Urinary bladder (tissue), 4 donors: ENCODE measurements around the gene CHCHD1. TPM values are rescaled to one million over a fixed set of nuclear protein-coding genes. Genes with fewer than 3 reads are reported as not detected.

Experiments
- DNase-seq: peaks from one replicate; pipeline ENCODE4 v3.0.0-alpha.2; 2015; ENCODE audit errors: extremely low spot score
- H3K27ac ChIP-seq: one replicate; pipeline ENCODE4 v1.5.1; 2013; ENCODE audit warnings: low read depth, mild to moderate bottlenecking, moderate library complexity
- H3K36me3 ChIP-seq: one replicate; pipeline ENCODE4 v1.6.1; 2013; ENCODE audit warnings: mild to moderate bottlenecking, moderate library complexity; ENCODE audit not compliant: insufficient read depth
- H3K4me1 ChIP-seq: one replicate; pipeline ENCODE4 v1.6.1; 2013; ENCODE audit warnings: mild to moderate bottlenecking, moderate library complexity; ENCODE audit not compliant: insufficient read depth
- H3K4me3 ChIP-seq: one replicate; pipeline ENCODE4 v1.5.1; 2013; ENCODE audit warnings: low read depth, low read length
- WGBS: extraction: QIAGEN DNeasy Blood & Tissue Kit; methylation state at CpG from one replicate; pipeline ENCODE4 v1.1.7; 2013; 5-methylcytosine and 5-hydroxymethylcytosine counted together
- polyA plus RNA-seq: library from polyadenylated mRNA; stranded (reverse); fragments of 200-250 nt; gene quantifications from one replicate; pipeline ENCODE4 v1.2.3, GENCODE V29; 2013
- total RNA-seq: library from RNA; depleted of rRNA; stranded (reverse); fragments of >200 nt; gene quantifications from one replicate; pipeline ENCODE4 v1.2.3, GENCODE V29; 2014
- donor health status: healthy with polysubstance abuse.
- donor health status: healthy.

CHCHD1 gene
- total and polyA plus RNA-seq, 2 donors = 17.0 to 46.9 TPM

DNA sequence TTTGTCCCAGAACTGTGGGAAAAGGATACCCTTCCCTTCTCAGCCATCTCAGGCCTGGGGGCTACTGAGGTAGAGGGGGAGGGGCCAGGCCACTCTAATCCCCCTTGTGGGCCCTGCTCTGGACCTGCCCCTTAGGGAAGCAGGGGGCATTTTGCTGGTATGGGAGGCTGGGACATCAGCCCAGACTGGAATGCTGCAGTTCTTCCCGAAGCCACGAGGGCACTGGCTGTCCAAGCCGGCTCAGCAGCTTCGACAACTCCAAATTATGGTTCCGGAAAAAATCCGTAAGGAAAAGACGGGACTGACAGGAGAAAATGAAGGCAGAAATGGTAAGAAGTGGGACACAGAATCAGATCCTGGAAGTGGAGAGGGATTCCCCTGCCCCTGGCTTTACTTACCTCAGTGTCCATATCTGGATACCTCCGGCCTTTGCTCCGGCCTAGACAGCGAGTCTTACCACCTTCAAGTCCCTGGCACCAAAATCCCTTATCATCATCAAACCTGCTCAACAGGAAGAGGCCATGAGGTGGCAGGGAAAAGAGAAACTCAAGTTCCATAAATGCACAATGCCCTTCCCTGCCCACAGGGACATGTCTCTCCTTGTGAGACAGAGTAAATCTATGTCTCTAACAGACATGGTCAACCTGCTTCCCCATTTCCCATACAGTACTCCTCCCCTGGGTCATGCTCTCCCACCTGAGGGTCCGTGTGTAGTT is 20.6 kb downstream of the CHCHD1 start:
- peaks cover 11% of the 10 kb centered on the region for H3K36me3 ChIP-seq
- DNase-seq = no peak
- no peaks in the 10 kb centered on the region for H3K4me1 ChIP-seq
- WGBS = 75% methylated on average over 11 of the region's 11 CpGs
- no peak overlapping the region for H3K4me3 ChIP-seq
- no peak overlapping the region for H3K27ac ChIP-seq

DNA sequence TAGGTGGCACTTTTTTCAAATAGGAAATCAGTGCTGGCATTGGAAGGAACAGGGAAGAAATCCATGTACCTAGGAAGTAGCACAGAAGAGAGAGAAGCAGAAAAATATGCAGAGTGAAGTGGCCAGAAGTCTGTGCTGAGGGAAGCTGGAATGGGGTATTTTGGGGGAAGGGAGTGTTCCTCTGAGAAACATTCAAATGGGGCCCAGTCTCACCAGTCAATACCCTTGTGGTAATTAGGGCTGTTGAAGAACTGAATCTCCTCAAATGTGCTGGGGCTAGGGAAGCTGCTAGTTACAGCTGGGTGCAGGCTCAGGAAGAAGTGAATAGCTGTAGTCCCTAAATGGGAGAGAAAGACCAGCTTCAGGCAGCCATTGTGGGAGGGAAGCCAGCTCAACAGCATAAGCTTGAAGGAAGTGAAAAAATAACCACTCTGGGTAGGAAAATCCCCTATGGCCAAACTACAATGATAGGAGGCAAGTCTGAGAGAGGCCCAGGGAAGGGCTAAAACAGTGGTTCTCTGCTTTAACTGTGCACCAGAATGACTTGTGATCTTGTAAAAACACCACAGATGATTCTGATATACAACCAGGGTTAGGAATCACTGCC is 21.9 kb downstream of the CHCHD1 start:
- H3K4me3 ChIP-seq = no peak overlapping the region
- no peak overlapping the region for H3K27ac ChIP-seq
- H3K4me1 ChIP-seq = no peaks in the 10 kb centered on the region
- peaks cover 11% of the 10 kb centered on the region for H3K36me3 ChIP-seq
- DNase-seq = no peak

DNA sequence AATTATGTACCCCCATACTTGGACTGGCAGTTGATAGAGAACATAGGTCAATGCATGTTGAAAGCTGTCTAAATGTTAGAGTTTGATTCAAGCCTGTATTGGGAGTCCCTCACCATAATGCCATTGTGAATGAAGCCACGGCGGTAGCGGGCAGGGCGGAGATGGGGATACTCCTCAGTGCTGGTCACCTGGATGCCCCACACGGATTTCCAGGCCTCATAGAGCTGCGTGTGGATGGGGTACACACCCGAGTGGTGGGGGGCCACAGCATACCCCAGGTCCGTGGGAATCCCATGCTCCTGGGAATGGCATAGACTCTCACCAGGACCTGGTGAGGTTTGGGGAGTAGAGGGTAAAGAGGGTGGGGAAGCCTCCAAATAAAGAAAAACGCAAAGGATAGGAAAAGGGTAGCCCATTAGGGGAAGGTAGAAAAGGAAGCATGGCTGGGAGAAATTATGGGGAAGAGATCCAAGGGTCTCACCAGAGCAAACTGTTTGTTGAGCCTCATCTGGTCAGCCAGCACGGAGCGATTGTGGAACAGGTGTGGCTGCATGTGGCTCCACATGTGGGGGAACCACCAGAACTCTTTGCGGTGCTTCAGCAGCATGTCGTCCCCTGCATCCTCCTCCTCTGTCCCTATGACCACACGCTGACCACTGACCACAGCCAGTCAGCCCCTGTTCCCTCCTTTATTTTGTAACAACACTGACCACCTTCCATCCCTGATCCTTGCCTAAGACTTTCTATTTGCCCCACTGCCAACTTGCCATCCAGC is 24.5 kb downstream of the CHCHD1 start:
- no peaks in the 10 kb centered on the region for H3K4me1 ChIP-seq
- 92% methylated on average over 14 of the region's 14 CpGs for WGBS
- H3K4me3 ChIP-seq = no peak overlapping the region
- peaks cover 11% of the 10 kb centered on the region for H3K36me3 ChIP-seq
- H3K27ac ChIP-seq = no peak overlapping the region
- DNase-seq = no peak

DNA sequence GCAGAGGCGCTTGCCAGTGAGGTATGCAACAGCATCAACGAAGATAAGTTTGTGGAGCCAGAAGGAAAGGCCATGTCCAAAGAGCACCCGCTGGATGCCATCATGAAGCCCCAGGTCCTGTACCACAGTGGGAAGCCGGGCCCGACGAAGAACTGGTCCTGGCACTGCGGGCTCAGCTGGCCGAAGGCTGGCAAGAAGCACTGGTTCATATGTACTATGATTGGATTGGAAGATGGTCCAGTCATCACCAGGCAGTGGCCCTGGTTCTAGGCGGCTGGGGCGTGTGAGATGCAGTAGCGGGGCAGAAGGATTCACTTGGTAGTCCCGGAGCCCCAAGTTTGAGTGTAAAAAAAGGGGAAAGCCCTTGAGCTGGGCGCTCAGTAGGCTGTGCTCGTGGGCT is 25.6 kb downstream of the CHCHD1 start:
- Histone ChIP-seq H3K4me1 (no peaks in the 10 kb centered on the region), H3K4me3 (no peak overlapping the region), H3K27ac (no peak overlapping the region), H3K36me3 (peaks cover 8% of the 10 kb centered on the region)
- 96% methylated on average over 14 of the region's 14 CpGs for WGBS
- no peak for DNase-seq

GRCh38 chr10:73808021-73808815 is 26.4 kb downstream of the CHCHD1 start:
- no peak overlapping the region for H3K27ac ChIP-seq
- no peak overlapping the region for H3K4me3 ChIP-seq
- H3K36me3 ChIP-seq = peaks cover 3% of the 10 kb centered on the region
- DNase-seq = no peak
- no peaks in the 10 kb centered on the region for H3K4me1 ChIP-seq
- 90% methylated on average over 16 of the region's 16 CpGs for WGBS

GRCh38 chr10:73809061-73809818 is 27.4 kb downstream of the CHCHD1 start:
- no peak overlapping the region for H3K27ac ChIP-seq
- no peak for DNase-seq
- no peaks in the 10 kb centered on the region for H3K36me3 ChIP-seq
- H3K4me3 ChIP-seq = no peak overlapping the region
- no peaks in the 10 kb centered on the region for H3K4me1 ChIP-seq
- WGBS = 66% methylated on average over 5 of the region's 5 CpGs

GRCh38 chr10:73810358-73810734 is 28.5 kb downstream of the CHCHD1 start:
- no peak for DNase-seq
- H3K27ac ChIP-seq = no peak overlapping the region
- 68% methylated on average over 7 of the region's 7 CpGs for WGBS
- no peaks in the 10 kb centered on the region for H3K36me3 ChIP-seq
- H3K4me1 ChIP-seq = no peaks in the 10 kb centered on the region
- peak overlapping the region; percentile 92 for H3K4me3 ChIP-seq

DNA sequence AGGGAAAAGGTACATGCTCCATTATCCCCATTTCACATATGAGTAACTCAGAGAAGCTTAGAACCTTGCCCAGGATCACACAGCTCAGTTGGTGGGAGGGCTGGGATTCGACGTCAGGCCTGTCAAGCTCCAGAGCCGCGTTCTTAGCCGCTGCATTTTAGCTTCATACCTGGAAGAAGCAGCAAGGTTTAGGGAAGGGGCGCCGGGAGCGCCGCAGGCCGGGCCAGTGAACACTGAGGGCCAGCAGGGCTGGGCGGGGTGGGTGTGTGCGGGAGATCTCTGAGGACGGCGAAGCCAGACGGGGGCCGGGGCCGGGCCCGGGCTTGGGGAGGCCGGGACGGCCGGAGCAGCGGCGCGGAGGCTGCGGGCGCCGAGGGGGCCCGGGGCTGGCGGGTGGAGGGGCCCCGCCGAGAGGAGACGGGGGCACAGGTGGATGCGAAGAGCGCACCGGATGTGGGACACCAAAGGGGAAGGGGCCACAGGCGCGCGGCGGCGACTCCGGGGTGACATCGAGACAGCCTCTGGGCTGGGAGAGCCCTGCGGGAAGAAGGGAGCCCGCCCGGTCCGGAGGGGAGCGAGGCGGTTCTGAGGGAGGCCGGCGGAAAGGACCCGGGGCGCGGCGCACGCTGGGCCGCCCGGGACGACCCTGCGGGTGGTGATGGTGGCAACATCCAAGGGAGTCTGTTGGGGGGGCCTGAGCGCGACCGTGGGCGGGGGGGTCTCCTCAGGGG is 29.1 kb downstream of the CHCHD1 start:
- DNase-seq = no peak
- Histone ChIP-seq H3K4me3 (peak overlapping the region; percentile 92), H3K36me3 (no peaks in the 10 kb centered on the region), H3K4me1 (no peaks in the 10 kb centered on the region), H3K27ac (peak overlapping the region; percentile 91)
- under 1% methylated on average over 63 of the region's 63 CpGs for WGBS

- WGBS = 80% methylated on average over 4 of the region's 4 CpGs
- H3K36me3 ChIP-seq = no peaks in the 10 kb centered on the region
- no peak overlapping the region for H3K27ac ChIP-seq
- H3K4me1 ChIP-seq = no peaks in the 10 kb centered on the region
- H3K4me3 ChIP-seq = no peak overlapping the region
- no peak for DNase-seq
Measured at GRCh38 chr10:73812657-73813056, 30.8 kb downstream of the CHCHD1 start.

- H3K27ac ChIP-seq = no peak overlapping the region
- no peak for DNase-seq
- no peaks in the 10 kb centered on the region for H3K4me1 ChIP-seq
- no peaks in the 10 kb centered on the region for H3K36me3 ChIP-seq
- WGBS = 76% methylated on average over 7 of the region's 7 CpGs
- H3K4me3 ChIP-seq = no peak overlapping the region
Measured at GRCh38 chr10:73813333-73813732, 31.5 kb downstream of the CHCHD1 start.

DNA sequence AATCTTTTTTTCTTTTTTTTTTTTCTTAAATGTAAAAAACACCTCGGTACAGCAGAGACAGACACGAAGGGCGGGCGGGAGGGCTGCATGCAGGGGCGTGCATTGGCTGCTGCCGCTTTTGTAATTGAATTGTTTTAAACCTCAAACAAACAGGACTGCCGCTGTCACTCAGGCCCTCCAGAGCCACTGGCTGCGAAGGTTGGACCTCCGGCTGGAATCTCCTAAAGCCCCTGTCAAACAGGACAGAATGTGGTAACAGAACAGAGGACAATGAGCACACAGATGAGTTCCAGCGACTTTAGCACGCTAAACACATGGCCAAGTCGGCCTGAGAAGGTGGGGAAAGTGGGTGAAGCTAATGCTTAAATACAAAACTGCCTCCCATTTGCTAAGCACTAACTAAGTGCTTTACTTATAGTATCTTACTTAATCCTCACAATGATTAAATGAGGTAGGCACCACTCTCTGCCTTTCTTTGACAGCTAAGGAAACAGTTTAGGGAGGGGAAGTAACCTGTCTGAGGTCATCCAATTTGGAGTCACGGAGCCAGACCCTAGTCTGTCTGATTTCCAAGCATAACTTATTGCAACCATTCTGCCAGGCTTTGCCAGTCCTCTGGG is 32.5 kb downstream of the CHCHD1 start:
- Histone ChIP-seq H3K4me3 (no peak overlapping the region), H3K27ac (no peak overlapping the region), H3K36me3 (no peaks in the 10 kb centered on the region), H3K4me1 (no peaks in the 10 kb centered on the region)
- 84% methylated on average over 13 of the region's 13 CpGs for WGBS
- DNase-seq = no peak
